Esophagus squamous epithelium (tissue), 4 donors: ENCODE measurements around the gene MYL10.

ENCODE experiments used
- POLR2A ChIP-seq, 4 donors: fragments of 450-650 bp; IDR thresholded peaks; one replicate each; pipeline ENCODE4 v1.6.1; 2017; ENCODE audit warnings: antibody characterized with exemption in 4 of 4, mild to moderate bottlenecking in 4 of 4, moderate library complexity in 3 of 4
- TF ChIP-seq, protein P1 (sequence below), 6 experiments: fragments of 450-650 bp in 4 of 6; fragments of 200-600 bp in 2 of 6; sonication (generic) in 2 of 6; IDR thresholded peaks; one replicate each; pipeline ENCODE4 v1.5.1; 2016 to 2019; ENCODE audit warnings: antibody characterized with exemption in 6 of 6, mild to moderate bottlenecking in 4 of 6, moderate library complexity in 4 of 6

DNA sequence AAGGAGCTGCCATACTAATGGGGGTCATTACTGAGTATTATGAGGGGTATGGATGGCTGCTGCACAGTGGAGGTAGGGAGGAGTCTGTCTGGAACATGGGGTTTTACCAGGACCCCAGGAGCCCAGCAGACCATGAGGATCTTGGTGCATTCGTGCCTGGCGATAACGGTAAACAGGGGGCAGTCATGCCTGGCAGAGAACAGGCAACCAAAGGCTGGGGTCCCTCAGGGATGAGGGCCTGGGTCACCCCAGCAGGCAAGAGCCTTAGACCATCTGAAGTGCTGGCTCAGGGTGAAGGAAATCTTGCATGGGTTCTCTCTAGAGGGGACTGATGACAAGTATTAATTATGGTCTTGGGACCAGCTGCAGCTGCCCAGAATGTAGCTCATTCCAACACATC lies 46.1 kb downstream of the MYL10 start:
- TF ChIP-seq, protein P1, sequence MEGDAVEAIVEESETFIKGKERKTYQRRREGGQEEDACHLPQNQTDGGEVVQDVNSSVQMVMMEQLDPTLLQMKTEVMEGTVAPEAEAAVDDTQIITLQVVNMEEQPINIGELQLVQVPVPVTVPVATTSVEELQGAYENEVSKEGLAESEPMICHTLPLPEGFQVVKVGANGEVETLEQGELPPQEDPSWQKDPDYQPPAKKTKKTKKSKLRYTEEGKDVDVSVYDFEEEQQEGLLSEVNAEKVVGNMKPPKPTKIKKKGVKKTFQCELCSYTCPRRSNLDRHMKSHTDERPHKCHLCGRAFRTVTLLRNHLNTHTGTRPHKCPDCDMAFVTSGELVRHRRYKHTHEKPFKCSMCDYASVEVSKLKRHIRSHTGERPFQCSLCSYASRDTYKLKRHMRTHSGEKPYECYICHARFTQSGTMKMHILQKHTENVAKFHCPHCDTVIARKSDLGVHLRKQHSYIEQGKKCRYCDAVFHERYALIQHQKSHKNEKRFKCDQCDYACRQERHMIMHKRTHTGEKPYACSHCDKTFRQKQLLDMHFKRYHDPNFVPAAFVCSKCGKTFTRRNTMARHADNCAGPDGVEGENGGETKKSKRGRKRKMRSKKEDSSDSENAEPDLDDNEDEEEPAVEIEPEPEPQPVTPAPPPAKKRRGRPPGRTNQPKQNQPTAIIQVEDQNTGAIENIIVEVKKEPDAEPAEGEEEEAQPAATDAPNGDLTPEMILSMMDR (IDR thresholded peaks at IDR 0.05) = no peak
- TF ChIP-seq POLR2A (IDR thresholded peaks at IDR 0.05) = no peak
